ENCODE results near the gene GREB1. TPM values are rescaled to one million over a fixed set of nuclear protein-coding genes. Genes with fewer than 3 reads are reported as not detected.

The GREB1 gene
- total and polyA plus RNA-seq, 12 donors, result 2.2 to 26.2 (median 3.7) TPM

- Histone ChIP-seq H3K4me1 (replicated peaks in 1 of 2) (no peaks in the 10 kb centered on the region), H3K9me3 (replicated peaks in 1 of 3) (no peaks in the 10 kb centered on the region), H3K27ac (peak overlapping the region in 1 of 5 donors; percentile 53), H3K36me3 (replicated peaks in 1 of 2) (no peaks in the 10 kb centered on the region), H3K27me3 (no peaks in the 10 kb centered on the region), H3K4me3 (no peak overlapping the region)
- intact Hi-C loops (cut with DNase I), result no loop called here
- TF ChIP-seq POLR2A (IDR thresholded peaks at IDR 0.05), result no peak
- no peak for TF ChIP-seq CTCF (IDR thresholded peaks at IDR 0.05)
- WGBS, 4 donors, result 86 to 99% (median 94%) methylated on average over 10 to 11 of the region's 11 CpGs
- peak in 1 of 7 donors; percentile 38 for DNase-seq
Measured at GRCh38 chr2:11540996-11541692, 7.3 kb downstream of the GREB1 start.

GRCh38 chr2:11541693-11542274 lies 7.9 kb downstream of the GREB1 start:
- Histone ChIP-seq H3K27ac (peak overlapping the region in 1 of 5 donors; percentile 53), H3K4me1 (replicated peaks in 1 of 2) (no peaks in the 10 kb centered on the region), H3K4me3 (no peak overlapping the region), H3K27me3 (no peaks in the 10 kb centered on the region), H3K36me3 (replicated peaks in 1 of 2) (no peaks in the 10 kb centered on the region), H3K9me3 (replicated peaks in 1 of 3) (no peaks in the 10 kb centered on the region)
- TF ChIP-seq CTCF (IDR thresholded peaks at IDR 0.05) (no peak), POLR2A (IDR thresholded peaks at IDR 0.05) (no peak)
- intact Hi-C loops (cut with DNase I), result no loop called here
- peak in 1 of 7 donors; percentile 17 for DNase-seq
- 73 to 83% (median 78%) methylated on average over 8 of the region's 8 CpGs for WGBS, 4 donors

- Histone ChIP-seq H3K36me3 (replicated peaks in 1 of 2) (no peaks in the 10 kb centered on the region), H3K4me1 (replicated peaks in 1 of 2) (no peaks in the 10 kb centered on the region), H3K9me3 (replicated peaks in 1 of 3) (no peaks in the 10 kb centered on the region), H3K27ac (peak overlapping the region in 1 of 5 donors; percentile 29), H3K4me3 (no peak overlapping the region), H3K27me3 (no peaks in the 10 kb centered on the region)
- intact Hi-C loops (cut with DNase I), result no loop called here
- 75 to 81% (median 79%) methylated on average over 9 to 11 of the region's 11 CpGs for WGBS, 4 donors
- DNase-seq, result peak in 1 of 7 donors; percentile 20
- no peak for TF ChIP-seq CTCF (IDR thresholded peaks at IDR 0.05)
- TF ChIP-seq POLR2A (IDR thresholded peaks at IDR 0.05), result no peak
Measured at GRCh38 chr2:11542275-11542819, 8.5 kb downstream of the GREB1 start.

GRCh38 chr2:11543337-11544216 lies 9.7 kb downstream of the GREB1 start:
- intact Hi-C loops (cut with DNase I), result no loop called here
- peak in 1 of 7 donors; percentile 11 for DNase-seq
- Histone ChIP-seq H3K36me3 (replicated peaks in 1 of 2) (no peaks in the 10 kb centered on the region), H3K4me3 (no peak overlapping the region), H3K9me3 (replicated peaks in 1 of 3) (no peaks in the 10 kb centered on the region), H3K4me1 (replicated peaks in 1 of 2) (no peaks in the 10 kb centered on the region), H3K27me3 (no peaks in the 10 kb centered on the region), H3K27ac (no peak overlapping the region)
- TF ChIP-seq POLR2A (IDR thresholded peaks at IDR 0.05), result no peak
- no peak for TF ChIP-seq CTCF (IDR thresholded peaks at IDR 0.05)
- 80 to 89% (median 87%) methylated on average over 11 of the region's 11 CpGs for WGBS, 4 donors
